GM19468 (cell line): ENCODE results near the gene VAV1.
"Not testable (repeated sequence)": the region's sequence is repeated elsewhere in the genome, so short reads cannot be mapped to it uniquely, and the experiment has no call there.

Experiments used
- ATAC-seq: cut with Tn5 transposase; IDR thresholded peaks from one replicate; pipeline ENCODE4 v1.9.1; 2021; ENCODE audit warnings: mild to moderate bottlenecking, moderate library complexity, moderate number of reproducible peaks; ENCODE audit not compliant: unreplicated experiment; ENCODE audit errors: extremely low read depth

The VAV1 gene

GRCh38 chr19:6754653-6755463, 17.6 kb upstream of the VAV1 start:
- no peak for ATAC-seq

GRCh38 chr19:6760606-6761005, 11.9 kb upstream of the VAV1 start:
- ATAC-seq, result no peak

GRCh38 chr19:6761053-6761676, 11.3 kb upstream of the VAV1 start:
- ATAC-seq, result no peak

GRCh38 chr19:6762253-6762797, 10.2 kb upstream of the VAV1 start:
- ATAC-seq, result not testable (repeated sequence)

GRCh38 chr19:6765738-6766356, 6.7 kb upstream of the VAV1 start:
- ATAC-seq, result no peak

GRCh38 chr19:6766357-6767080, 6.0 kb upstream of the VAV1 start:
- ATAC-seq, result no peak

- ATAC-seq, result no peak
Measured at GRCh38 chr19:6767081-6767356, 5.5 kb upstream of the VAV1 start.

GRCh38 chr19:6767357-6768235, 4.9 kb upstream of the VAV1 start, which contains the start of gene SH2D3A:
SH2D3A (minus strand) TSS chr19:6767435; CDS start chr19:6763748, 3,687 bp downstream.
- peak; percentile 67 for ATAC-seq

GRCh38 chr19:6768236-6768785, 4.2 kb upstream of the VAV1 start:
- no peak for ATAC-seq

- no peak for ATAC-seq
Measured at GRCh38 chr19:6769006-6769619, 3.4 kb upstream of the VAV1 start.

- not testable (repeated sequence) for ATAC-seq
Measured at GRCh38 chr19:6771648-6772027, 870 bp upstream of the VAV1 start.

GRCh38 chr19:6772866-6773322, 386 bp downstream of the VAV1 start:
- ATAC-seq, result no peak

GRCh38 chr19:6773323-6773931, 919 bp downstream of the VAV1 start:
- no peak for ATAC-seq

GRCh38 chr19:6774821-6775707, 2.6 kb downstream of the VAV1 start:
- no peak for ATAC-seq

GRCh38 chr19:6776045-6776444, 3.5 kb downstream of the VAV1 start:
- not testable (repeated sequence) for ATAC-seq

GRCh38 chr19:6776999-6777398, 4.5 kb downstream of the VAV1 start:
- no peak for ATAC-seq

- ATAC-seq, result no peak
Measured at GRCh38 chr19:6777434-6777833, 4.9 kb downstream of the VAV1 start.
